Stimulated activated CD8-positive, alpha-beta memory T cell treated with anti-CD3 and anti-CD28 coated beads, Interleukin-12 subunit alpha, Interleukin-12 subunit beta, amount 100 ng/mL, for 1 hour (primary cell): ENCODE results near the gene STPG4.
"Not testable (repeated sequence)": the region's sequence is repeated elsewhere in the genome, so short reads cannot be mapped to it uniquely, and the experiment has no call there.

Source experiments
- DNase-seq: peaks from one replicate; pipeline ENCODE4 v3.0.0-alpha.2; 2020; ENCODE audit warnings: low read depth

STPG4 gene

DNA sequence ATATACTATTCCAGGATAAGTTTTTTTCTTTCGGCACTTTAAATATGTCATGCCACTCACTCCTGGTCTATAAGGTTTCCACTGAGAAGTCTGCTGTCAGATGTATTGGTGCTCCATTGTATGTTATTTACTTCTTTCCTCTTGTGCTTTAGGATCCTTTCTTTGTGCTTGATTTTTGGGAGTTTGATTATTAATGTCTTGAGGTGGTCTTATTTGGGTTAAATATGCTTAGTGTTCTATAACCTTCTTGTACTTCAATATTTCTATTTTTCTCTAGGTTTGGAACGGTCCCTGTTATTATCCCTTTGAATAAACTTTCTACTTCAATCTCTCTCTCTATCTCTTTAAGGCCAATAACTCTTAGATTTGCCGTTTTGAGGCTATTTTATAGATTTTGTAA, 28.3 kb downstream of the STPG4 start:
- no peak for DNase-seq

DNA sequence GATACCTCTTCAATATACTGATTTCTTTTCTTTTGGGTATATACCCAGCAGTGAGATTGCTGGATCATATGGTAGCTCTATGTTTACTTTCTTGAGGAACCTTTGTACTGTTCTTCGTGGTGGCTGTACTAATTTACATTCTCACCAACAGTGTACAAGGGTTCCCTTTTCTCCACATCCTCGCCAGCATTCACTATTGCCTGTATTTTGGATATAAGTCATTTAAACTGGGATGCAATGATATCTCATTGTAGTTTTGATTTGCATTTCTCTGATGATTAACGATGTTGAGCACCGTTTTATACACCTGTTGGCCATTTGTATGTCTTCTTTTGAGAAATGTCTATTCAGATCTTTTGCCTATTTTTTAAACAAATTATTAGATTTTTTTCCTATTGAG, 30.4 kb downstream of the STPG4 start:
- not testable (repeated sequence) for DNase-seq

DNA sequence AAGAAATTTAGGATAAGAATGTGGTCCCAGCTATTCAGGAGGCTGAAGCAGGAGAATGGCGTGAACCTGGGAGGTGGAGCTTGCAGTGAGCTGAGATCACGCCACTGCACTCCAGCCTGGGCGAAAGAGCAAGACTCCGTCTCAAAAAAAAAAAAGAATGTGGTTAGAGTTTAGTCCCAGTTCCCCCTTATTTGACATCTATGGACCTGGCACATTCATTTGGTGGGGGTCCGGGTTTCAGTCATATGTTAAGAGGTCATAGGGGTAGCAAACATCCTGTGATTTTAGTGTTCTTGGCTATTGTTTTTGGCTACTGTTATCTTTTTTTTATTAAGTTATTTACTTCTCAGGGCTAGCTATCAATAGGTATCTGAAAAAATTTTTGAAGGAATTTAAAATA, 34.7 kb downstream of the STPG4 start:
- not testable (repeated sequence) for DNase-seq

DNA sequence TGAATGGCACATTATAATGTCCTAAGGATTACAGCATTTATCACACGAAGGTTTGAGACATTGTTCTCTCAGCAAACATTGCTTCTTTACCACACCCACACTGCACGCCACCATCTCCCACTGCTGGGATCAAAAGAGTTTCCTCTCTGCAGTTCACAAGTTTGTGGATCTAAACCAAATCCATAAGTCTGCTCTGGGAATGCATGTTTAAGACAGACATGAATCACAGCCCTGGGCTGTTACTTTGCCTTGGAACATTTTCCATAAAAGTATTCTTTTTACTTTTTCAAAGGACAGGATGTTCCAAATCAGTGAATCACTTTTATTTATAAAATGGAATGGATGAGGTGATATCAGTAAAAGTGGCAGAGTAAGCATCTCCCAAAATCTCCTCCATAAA, 36.1 kb downstream of the STPG4 start:
- no peak for DNase-seq

DNA sequence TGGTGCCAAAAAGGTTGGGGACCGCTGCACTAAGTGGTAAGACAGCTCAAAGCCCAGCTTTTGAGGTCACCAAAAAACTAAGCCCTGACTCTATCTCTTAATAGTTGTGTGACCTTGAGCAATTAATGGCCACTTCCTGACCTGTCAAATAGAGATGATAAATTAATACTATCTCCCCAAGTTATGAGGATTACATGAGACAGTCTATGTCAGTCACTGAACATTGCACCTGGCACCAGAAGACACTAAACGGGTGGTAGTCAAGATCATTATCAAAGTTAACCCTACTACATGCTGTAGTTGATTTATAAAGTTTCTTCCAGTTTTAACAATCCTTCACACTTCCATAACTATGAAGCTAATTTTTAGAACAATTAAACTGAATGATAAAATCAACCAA, 36.5 kb downstream of the STPG4 start:
- DNase-seq = no peak

DNA sequence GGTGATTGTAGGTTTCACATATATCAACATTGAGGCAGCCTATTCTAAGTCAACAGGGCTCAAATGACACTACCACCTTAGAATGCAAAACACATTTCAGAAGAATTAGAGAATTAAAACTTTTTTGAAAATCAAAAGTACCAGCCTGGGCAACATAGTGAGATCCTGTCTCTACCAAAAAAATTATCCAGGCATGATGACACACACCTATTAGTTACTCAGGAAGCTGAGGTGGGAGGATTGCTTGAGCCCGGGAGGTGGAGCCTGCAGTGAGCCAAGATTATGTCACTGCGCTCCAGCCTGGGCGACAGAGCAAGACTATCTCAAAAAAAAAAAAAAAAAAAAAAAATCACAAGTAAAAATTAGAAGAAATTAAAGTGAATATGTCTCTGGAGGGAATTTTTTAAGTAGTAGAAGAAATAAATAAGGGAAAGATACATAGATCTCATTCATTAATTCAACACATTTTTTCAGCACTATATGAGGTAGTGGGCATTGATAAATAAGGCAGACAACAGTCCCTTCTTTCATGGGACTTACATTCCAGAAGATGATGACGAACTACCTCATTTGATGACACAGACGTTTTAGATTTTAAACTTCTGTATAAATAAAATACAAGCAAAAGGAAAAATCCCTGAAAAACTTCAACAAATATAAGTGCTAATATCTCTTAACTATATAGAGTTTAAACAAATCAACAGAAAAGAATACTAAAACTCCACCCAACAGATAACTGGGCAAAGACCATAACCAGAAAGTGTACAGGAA, 42.3 kb downstream of the STPG4 start:
- DNase-seq = no peak

DNA sequence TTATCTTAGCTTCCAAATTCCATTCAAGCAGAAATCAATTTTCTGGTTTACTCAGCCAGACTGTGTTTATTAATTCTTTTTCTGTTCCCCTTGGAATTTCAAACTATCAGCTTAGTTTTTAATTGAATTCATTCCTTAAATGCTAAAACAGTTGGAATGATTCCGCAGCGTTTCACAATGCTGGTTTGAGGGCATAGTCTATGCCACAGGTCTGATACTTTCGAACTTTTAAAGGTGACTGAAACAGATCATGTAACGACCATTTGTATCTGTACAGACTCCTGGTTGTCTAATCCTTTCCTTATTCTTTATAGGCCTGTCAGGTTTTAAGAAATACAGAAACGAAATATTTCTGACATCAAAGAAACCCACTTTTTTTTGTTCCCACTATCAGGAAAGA, 45.4 kb downstream of the STPG4 start:
- DNase-seq = no peak

DNA sequence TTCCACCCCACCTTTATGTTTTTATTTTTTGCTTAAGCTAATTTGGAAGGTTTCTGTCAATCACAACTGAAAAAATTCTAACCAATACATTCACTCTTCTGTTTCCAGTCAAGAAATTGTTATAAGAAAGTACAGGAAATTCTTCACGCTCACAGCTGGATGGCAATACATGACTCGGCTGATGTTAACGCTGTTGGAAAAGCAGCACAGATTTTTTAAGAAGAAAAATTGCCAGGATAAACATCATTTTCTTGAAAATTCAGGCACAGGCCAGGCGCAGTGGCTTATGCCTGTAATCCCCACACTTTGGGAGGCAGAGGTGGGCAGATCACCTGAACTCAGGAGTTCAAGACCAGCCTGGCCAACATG, 46.1 kb downstream of the STPG4 start:
- DNase-seq = no peak

DNA sequence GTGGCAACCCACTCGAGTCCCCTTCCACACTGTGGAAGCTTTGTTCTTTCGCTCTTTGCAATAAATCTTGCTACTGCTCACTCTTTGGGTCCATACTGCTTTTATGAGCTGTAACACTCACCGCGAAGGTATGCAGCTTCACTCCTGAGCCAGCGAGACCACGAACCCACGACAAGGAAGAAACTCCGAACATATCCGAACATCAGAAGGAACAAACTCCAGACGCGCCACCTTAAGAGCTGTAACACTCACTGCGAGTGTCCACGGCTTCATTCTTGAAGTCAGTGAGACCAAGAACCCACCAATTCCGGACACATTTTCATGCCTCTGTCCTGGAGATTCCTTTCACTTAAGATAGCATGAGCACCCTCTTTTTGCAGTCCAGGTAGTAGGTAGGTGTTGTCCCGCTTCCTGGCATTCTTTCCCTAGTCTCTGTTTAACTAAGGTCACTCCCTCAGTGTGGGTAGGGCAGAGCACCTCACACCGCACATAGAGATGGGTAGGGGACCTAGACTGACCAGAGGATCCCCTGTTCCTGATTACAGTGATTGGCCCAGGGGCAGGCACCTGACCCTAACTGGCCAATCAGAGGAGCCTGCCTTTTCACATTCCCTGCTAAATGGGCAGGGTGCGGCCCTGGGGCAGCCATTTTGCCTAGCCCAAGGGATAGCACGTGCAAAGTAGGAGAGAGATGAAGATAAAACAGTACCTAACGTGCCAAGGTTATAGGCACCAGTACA, 46.7 kb downstream of the STPG4 start:
- not testable (repeated sequence) for DNase-seq

DNA sequence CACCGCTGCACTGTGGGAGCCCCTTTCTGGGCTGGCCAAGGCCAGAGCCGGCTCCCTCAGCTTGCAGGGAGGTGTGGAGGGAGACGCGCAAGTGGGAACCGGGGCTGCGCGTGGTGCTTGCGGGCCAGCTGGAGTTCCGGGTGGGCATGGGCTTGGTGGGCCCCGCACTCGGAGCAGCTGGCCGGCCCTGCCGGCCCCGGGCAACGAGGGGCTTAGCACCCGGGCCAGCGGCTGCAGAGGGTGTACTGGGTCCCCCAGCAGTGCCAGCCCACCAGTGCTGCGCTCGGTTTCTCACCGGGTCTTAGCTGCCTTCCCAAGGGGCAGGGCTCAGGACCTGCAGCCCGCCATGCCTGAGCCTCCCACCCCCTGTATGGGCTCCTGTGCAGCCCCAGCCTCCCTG, 47.9 kb downstream of the STPG4 start:
- not testable (repeated sequence) for DNase-seq

DNA sequence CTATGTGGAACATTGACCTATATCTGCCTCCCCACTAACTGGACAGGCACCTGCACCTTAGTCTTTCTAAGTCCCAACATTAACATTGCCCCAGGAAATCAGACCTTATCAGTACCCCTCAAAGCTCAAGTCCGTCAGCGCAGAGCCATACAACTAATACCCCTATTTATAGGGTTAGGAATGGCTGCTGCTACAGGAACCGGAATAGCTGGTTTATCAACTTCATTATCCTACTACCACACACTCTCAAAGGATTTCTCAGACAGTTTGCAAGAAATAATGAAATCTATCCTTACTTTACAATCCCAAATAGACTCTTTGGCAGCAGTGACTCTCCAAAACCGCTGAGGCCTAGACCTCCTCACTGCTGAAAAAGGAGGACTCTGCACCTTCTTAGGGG, 48.9 kb downstream of the STPG4 start:
- not testable (repeated sequence) for DNase-seq

DNA sequence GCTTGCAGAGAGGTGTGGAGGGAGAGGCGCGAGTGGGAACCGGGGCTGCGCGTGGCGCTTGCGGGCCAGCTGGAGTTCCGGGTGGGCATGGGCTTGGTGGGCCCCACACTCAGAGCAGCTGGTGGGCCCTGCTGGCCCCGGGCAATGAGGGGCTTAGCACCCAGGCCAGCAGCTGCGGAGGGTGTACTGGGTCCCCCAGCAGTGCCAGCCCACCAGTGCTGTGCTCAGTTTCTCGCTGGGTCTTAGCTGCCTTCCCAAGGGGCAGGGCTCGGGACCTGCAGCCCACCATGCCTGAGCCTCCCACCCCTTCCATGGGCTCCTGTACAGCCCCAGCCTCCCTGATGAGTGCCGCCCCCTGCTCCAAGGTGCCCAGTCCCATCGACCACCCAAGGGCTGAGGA, 55.4 kb downstream of the STPG4 start:
- not testable (repeated sequence) for DNase-seq

DNA sequence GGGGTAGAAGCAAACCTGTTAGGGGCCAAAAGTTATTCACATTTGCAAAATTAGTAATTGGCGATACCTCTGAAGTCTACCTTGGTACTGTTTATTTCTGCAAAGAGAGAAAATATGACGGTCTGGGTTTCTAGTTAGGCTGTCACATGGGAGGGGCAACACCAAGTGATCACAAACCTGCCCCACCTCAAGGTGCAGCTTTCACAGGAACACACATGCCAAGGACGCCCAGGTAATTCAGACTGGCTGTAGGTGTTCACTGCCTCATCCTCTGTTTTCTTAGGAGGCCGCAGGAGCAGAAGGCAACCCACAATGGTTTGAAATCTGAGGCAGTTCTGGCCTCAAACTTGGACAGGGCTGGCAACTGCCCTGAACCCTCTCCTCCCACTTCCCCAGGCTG, 56.2 kb downstream of the STPG4 start:
- DNase-seq = no peak

DNA sequence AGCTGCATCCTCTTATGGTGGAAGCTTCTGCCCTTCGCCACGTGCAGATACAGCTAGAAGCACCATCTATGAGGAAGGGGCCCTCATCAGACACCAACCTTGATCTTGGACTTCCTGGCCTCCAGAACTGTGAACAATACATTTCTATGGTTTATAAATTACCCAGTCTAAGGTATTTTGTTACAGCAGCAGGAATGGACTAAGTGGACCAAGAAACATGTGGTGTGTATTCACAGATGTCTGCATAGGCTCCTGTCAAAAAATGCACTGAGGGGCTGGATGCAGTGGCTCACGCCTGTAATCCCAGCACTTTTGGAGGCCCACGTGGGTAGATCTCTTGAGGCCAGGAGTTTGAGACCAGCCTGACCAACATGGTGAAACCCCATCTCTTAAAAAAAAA, 57.5 kb downstream of the STPG4 start:
- no peak for DNase-seq

DNA sequence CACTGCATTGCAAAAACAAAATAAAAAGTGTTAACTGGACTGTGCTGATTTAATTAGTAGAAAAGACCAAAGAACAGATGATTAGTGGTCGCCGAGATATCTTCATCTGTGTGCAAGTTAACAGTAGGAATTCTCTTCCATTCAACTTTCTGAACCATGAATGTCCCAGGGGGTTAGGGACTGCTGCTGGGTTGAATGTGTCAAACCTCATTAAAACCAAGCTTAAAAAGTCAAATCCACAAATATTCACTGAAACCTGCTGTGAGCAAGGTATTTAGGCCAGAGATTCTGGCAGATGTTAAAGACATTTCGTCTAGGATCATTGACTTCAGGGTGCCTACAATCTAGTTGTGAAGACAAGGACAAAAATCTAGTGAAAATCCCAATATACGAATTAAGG, 58.7 kb downstream of the STPG4 start:
- no peak for DNase-seq

DNA sequence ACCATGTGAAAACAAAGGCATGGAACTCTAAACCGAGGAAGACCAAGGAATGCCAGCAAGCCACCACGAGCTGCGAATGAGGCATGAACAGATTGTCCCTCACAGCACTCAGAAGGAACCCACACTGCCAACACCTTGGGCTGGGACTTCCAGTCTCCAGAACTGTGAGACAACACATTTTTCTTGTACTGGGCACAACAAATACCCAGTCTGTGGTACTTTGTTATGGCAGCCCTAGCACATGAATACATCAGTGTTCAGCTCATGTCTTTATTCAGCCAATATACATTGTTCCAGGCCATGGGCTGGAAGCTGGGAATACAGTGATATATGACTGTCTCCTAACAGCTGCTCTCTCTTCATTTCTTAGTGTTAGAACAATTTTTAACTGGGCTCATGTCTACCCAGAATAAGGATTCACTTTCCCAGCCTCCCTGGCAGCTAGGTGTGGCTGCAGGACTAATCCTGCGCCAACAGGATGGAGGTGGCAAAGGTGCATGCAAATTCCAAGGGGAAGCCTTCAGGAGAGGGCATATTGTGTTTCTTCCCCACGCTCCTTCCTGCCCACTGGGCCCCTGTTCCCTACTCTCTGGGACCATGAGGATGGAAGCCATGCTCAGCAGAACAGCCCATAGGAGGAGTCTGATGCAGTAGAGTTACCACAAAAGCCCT, 59.6 kb downstream of the STPG4 start:
- no peak for DNase-seq

DNA sequence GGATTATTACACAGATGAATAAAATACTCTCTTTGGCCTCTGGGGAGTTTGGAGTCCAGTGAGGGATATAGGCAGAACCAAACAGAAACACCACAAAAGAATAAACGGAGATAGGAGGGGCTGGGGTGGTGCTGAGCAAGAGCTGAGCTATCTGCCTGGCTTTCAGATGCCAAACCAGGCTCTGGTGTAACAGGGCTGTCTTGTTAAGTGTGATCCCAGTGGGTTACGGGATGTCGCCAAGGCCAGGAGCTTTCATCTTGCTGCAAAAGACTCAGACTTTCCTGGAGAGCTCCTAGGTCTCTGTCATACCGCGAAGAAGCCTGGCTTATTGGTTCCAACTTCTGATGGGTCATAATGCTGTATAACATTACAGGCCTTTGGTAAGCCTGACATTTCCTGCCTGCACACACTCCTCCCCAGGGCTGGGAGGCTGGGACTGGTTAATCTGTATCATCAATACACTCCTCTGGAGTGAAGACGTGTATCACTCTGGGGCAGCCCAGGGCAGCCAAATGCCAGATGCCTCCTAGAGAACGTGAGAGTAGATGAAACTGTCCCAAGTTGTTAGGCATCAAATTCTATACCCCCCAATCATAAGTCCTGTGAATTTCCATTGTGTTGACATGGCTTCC, 60.5 kb downstream of the STPG4 start:
- DNase-seq = no peak

DNA sequence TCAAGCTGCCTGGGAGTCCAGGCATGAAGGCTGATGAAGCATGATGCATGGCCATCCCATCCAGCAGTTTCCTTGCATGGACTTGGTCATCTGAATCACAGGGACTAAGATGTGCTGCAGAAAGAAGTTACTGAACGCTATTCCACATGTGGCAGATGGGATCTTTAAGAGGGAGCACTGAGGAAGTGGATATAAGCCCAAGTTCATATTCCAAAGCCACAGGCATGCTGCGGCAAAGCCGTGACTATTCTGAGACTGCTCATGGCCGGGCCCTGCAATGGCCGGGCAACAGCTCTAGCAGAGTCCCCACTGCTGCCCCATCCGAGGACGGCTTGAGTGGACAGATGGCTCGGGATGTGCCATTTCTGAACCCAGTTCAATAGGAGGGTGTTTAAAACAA, 61.5 kb downstream of the STPG4 start:
- DNase-seq = no peak

DNA sequence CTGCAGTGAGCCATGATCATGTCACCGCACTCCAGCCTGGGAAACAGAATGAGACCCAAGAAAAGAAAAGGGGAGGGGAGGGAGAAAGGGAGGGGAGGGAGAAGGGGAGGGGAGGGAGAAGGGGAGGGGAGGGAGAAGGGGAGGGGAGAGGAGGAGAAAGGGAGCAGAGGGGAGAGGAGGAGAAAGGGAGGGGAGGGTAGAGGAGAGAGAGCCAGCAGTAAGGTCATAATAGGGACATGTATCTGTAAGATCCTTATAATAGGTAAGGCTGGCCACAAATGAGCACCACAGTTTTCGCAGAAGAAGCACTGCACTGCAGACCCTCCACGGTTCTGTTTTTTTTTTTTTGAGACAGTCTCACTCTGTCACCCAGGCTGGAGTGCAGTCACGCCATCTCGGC, 62.6 kb downstream of the STPG4 start:
- no peak for DNase-seq

DNA sequence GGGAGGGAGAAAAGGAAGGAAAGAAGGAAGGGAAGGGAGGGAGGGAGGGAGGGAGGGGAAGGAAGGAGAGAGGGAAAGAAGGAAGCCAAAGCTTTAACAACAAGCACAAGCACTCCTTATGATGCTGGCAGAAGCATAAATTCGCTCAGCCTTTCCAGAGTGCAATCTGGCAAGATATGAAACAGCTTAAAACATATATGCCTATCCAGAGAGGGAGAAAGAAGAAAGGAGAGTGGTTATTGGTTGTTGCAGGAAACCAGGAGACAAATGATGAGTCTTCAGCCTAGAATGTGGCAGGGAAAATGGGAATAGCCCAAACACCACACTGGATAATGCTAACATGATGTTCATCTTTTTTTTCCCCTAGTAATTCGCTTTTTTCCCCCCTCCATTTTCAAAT, 64.0 kb downstream of the STPG4 start:
- DNase-seq = no peak

DNA sequence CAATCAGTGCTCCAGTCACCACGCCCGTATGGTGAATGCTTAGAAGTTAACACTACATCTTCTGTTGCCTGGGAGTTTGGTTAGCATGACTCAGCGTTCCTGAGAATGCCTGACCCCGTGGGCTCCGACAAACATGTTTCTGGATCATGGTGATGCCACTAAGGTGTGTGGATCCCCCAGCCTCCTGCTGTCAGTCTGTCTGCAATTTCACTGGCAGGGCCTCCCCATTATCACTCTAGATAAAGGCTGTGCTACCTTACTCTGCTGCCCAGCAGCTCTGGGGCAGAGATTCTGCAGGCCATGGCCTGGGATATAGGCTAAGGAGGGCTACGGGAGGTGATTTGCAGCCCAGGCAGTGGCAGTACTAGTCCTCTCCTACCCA, 66.0 kb downstream of the STPG4 start:
- DNase-seq = no peak

DNA sequence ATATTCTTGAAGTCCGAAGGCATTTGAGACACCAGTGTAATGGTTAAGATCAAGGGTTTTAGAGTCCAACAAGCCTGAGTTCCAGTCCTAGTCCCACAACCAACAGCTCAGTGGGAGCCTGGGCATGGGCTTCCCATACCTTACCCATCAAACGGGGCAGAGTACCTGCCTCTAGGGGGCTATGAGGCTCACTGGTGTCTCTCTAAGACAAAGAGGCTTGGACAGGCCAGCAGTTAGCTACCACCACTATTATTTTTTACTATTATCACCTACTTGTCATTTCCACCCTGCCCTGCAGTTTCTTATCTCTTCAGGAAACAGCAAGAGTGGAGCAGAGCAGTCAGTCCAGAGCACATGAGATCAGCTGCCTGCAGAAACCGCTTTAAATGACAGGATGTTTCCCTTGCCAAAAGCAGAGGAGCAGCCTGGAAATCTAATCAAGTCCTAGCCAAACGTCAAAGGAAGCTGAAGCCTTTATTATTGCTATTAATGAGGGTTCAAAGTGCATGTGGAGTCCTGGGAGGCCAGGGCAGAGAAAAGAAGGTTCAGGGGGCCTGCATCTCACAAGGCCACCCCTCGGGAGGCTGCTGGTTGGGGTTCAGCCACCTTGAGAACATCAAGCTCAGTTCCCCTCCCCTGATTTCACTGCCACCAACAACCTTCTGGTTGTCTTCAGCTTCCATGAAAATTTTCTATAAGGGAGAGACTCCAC, 66.6 kb downstream of the STPG4 start:
- no peak for DNase-seq
